GM18907 (cell line): ENCODE results near the gene HMCN1.

Source experiments
- ATAC-seq: cut with Tn5 transposase; IDR thresholded peaks from one replicate; pipeline ENCODE4 v1.9.1; 2021; ENCODE audit warnings: mild to moderate bottlenecking, moderate library complexity; ENCODE audit not compliant: unreplicated experiment

The HMCN1 gene

GRCh38 chr1:185733818-185734735, at the start of gene HMCN1:
Gene HMCN1, plus strand, starts transcription at chr1:185734391. Its CDS starts 389 bp downstream, at chr1:185734780.
- no peak for ATAC-seq

GRCh38 chr1:185686821-185687778, 47.1 kb upstream of the HMCN1 start:
- no peak for ATAC-seq

GRCh38 chr1:185690527-185690926, 43.7 kb upstream of the HMCN1 start:
- no peak for ATAC-seq

GRCh38 chr1:185693654-185694053, 40.5 kb upstream of the HMCN1 start:
- ATAC-seq = peak; percentile 20

GRCh38 chr1:185694081-185694480, 40.1 kb upstream of the HMCN1 start:
- peak; percentile 95 for ATAC-seq

- ATAC-seq = no peak
Observed at GRCh38 chr1:185695299-185695698, 38.9 kb upstream of the HMCN1 start.

- ATAC-seq = no peak
Observed at GRCh38 chr1:185696422-185697150, 37.6 kb upstream of the HMCN1 start.

- no peak for ATAC-seq
Observed at GRCh38 chr1:185699874-185700273, 34.3 kb upstream of the HMCN1 start.

GRCh38 chr1:185701650-185702049, 32.5 kb upstream of the HMCN1 start:
- no peak for ATAC-seq

GRCh38 chr1:185704181-185704580, 30.0 kb upstream of the HMCN1 start:
- ATAC-seq = no peak

- ATAC-seq = no peak
Observed at GRCh38 chr1:185716095-185716494, 18.1 kb upstream of the HMCN1 start.

GRCh38 chr1:185719021-185719420, 15.2 kb upstream of the HMCN1 start:
- ATAC-seq = no peak

- ATAC-seq = no peak
Observed at GRCh38 chr1:185720633-185721272, 13.4 kb upstream of the HMCN1 start.

- ATAC-seq = no peak
Observed at GRCh38 chr1:185721553-185721952, 12.6 kb upstream of the HMCN1 start.

GRCh38 chr1:185722098-185722497, 12.1 kb upstream of the HMCN1 start:
- ATAC-seq = no peak

GRCh38 chr1:185727726-185728125, 6.5 kb upstream of the HMCN1 start:
- no peak for ATAC-seq

- ATAC-seq = no peak
Observed at GRCh38 chr1:185731446-185731845, 2.7 kb upstream of the HMCN1 start.

- ATAC-seq = no peak
Observed at GRCh38 chr1:185732951-185733350, 1.2 kb upstream of the HMCN1 start.

- ATAC-seq = no peak
Observed at GRCh38 chr1:185734929-185735700, 924 bp downstream of the HMCN1 start.

GRCh38 chr1:185735701-185736064, 1.5 kb downstream of the HMCN1 start:
- ATAC-seq = no peak
